ENCODE results near the gene TPD52L1. TPM values are rescaled to one million over a fixed set of nuclear protein-coding genes. Genes with fewer than 3 reads are reported as not detected.

TPD52L1 gene
- total and polyA plus RNA-seq, 2 experiments from 2014 or later: 171 to 182 TPM

- H3K4me1 ChIP-seq (ENCODE audit: insufficient read depth): no peaks in the 10 kb centered on the region
- H3K9me3 ChIP-seq (ENCODE audit: low read depth): no peaks in the 10 kb centered on the region
- no peak overlapping the region for H3K4me3 ChIP-seq
- TF ChIP-seq EZH2 (IDR thresholded peaks at IDR 0.05; ENCODE audit: borderline replicate concordance) (no peak), EZH2phosphoT487 (IDR thresholded peaks at IDR 0.05; ENCODE audit: low read depth, severe bottlenecking, unreplicated experiment) (no peak)
- TF ChIP-seq, protein P1, sequence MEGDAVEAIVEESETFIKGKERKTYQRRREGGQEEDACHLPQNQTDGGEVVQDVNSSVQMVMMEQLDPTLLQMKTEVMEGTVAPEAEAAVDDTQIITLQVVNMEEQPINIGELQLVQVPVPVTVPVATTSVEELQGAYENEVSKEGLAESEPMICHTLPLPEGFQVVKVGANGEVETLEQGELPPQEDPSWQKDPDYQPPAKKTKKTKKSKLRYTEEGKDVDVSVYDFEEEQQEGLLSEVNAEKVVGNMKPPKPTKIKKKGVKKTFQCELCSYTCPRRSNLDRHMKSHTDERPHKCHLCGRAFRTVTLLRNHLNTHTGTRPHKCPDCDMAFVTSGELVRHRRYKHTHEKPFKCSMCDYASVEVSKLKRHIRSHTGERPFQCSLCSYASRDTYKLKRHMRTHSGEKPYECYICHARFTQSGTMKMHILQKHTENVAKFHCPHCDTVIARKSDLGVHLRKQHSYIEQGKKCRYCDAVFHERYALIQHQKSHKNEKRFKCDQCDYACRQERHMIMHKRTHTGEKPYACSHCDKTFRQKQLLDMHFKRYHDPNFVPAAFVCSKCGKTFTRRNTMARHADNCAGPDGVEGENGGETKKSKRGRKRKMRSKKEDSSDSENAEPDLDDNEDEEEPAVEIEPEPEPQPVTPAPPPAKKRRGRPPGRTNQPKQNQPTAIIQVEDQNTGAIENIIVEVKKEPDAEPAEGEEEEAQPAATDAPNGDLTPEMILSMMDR (IDR thresholded peaks at IDR 0.05; ENCODE audit: poor library complexity): no peak
- no peaks in the 10 kb centered on the region for H3K79me2 ChIP-seq
- H3K27ac ChIP-seq: no peak overlapping the region
- no peaks in the 10 kb centered on the region for H4K20me1 ChIP-seq (ENCODE audit: insufficient read depth, poor library complexity, severe bottlenecking)
- H3K36me3 ChIP-seq (replicated peaks; ENCODE audit: insufficient read depth, low read depth): no peaks in the 10 kb centered on the region
- DNase-seq (ENCODE audit: low spot score): no peak
- WGBS (ENCODE audit: low lambda C conversion rate, missing lambda C conversion rate): 68% methylated on average over 2 of the region's 2 CpGs
- no peak overlapping the region for H2AFZ ChIP-seq
- H3K27me3 ChIP-seq: no peaks in the 10 kb centered on the region
- no peak overlapping the region for H3K4me2 ChIP-seq
- H3K9me2 ChIP-seq (replicated peaks; ENCODE audit: insufficient read depth): no peaks in the 10 kb centered on the region
Measured at GRCh38 chr6:125253881-125254280, 100.3 kb downstream of the TPD52L1 start.

DNA sequence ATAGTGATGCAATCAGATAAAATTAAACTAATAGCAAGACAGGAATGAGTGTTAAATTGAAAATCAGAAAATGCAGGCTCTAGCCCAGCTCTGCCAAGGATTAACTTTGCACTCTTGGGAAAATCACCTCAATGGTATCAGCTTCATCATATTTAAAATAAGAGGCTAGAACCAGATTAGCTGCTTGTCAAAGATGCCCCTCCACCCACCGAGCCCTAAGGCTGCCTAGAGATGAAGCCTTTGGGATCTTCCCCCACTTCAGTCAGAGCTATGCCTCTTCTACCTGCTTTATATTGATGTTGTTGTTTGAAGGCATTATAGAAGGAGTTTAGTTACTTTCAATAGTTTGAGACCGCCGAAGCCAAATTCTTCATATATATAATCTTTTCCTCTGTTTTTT lies 100.7 kb downstream of the TPD52L1 start:
- no peak for TF ChIP-seq EZH2phosphoT487 (IDR thresholded peaks at IDR 0.05; ENCODE audit: low read depth, severe bottlenecking, unreplicated experiment)
- TF ChIP-seq, protein P1 (IDR thresholded peaks at IDR 0.05; ENCODE audit: poor library complexity): no peak
- TF ChIP-seq EZH2 (IDR thresholded peaks at IDR 0.05; ENCODE audit: borderline replicate concordance): no peak
- WGBS (ENCODE audit: low lambda C conversion rate, missing lambda C conversion rate): 86% methylated on average over 3 of the region's 3 CpGs
- Histone ChIP-seq H4K20me1 (ENCODE audit: insufficient read depth, poor library complexity, severe bottlenecking) (no peaks in the 10 kb centered on the region), H3K36me3 (replicated peaks; ENCODE audit: insufficient read depth, low read depth) (no peaks in the 10 kb centered on the region), H3K79me2 (no peaks in the 10 kb centered on the region), H3K27me3 (no peaks in the 10 kb centered on the region), H3K27ac (no peak overlapping the region), H3K9me2 (replicated peaks; ENCODE audit: insufficient read depth) (no peaks in the 10 kb centered on the region), H3K9me3 (ENCODE audit: low read depth) (no peaks in the 10 kb centered on the region), H3K4me3 (no peak overlapping the region), H3K4me1 (ENCODE audit: insufficient read depth) (no peaks in the 10 kb centered on the region), H2AFZ (no peak overlapping the region), H3K4me2 (no peak overlapping the region)
- DNase-seq (ENCODE audit: low spot score): no peak

DNA sequence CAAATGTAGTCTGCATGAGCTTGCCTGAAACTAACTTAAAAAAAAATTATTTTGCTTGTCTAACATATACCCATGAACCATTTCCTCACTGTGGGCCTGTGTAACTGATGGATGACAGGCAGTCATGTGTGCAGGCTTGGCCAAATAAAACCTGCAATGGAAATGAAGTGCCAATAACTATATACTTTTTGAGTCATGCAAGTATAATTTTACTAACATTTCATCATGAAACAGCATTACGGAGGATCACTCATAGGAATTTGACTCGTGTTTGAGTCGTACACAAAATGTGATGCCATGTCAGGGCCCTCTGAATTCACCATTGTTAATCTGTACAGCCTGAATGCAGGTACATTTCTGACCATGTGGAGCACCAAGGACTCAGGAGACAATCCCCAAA lies 101.6 kb downstream of the TPD52L1 start:
- WGBS (ENCODE audit: low lambda C conversion rate, missing lambda C conversion rate): 76% methylated on average over 3 of the region's 3 CpGs
- Histone ChIP-seq H3K4me2 (no peak overlapping the region), H3K27ac (no peak overlapping the region), H3K4me3 (no peak overlapping the region), H3K9me2 (replicated peaks; ENCODE audit: insufficient read depth) (no peaks in the 10 kb centered on the region), H3K9me3 (ENCODE audit: low read depth) (no peaks in the 10 kb centered on the region), H3K4me1 (ENCODE audit: insufficient read depth) (no peaks in the 10 kb centered on the region), H2AFZ (no peak overlapping the region), H4K20me1 (ENCODE audit: insufficient read depth, poor library complexity, severe bottlenecking) (no peaks in the 10 kb centered on the region), H3K36me3 (replicated peaks; ENCODE audit: insufficient read depth, low read depth) (no peaks in the 10 kb centered on the region), H3K79me2 (no peaks in the 10 kb centered on the region), H3K27me3 (no peaks in the 10 kb centered on the region)
- DNase-seq (ENCODE audit: low spot score): no peak
- TF ChIP-seq, protein P1 (IDR thresholded peaks at IDR 0.05; ENCODE audit: poor library complexity): no peak
- TF ChIP-seq EZH2 (IDR thresholded peaks at IDR 0.05; ENCODE audit: borderline replicate concordance): no peak
- TF ChIP-seq EZH2phosphoT487 (IDR thresholded peaks at IDR 0.05; ENCODE audit: low read depth, severe bottlenecking, unreplicated experiment): no peak

DNA sequence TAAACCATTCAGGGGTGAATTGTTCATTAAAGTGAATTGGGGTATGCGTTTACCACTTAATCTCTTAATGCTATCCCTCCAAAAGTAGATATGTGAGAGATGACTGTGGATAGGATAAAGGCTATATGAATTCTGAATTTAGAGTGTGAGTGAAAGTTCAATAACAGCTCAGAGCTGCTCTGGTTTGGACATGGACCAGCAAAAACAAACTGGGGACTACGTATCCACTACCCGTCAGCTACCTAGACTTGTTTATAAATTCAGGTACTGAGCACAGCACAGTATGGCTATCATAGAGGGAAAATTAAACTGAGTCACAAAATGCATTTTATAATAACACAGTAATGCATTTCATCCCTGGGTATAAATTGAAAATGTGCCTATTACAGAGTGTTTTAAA lies 103.8 kb downstream of the TPD52L1 start:
- DNase-seq (ENCODE audit: low spot score): no peak
- H3K27me3 ChIP-seq: no peaks in the 10 kb centered on the region
- no peak overlapping the region for H2AFZ ChIP-seq
- no peaks in the 10 kb centered on the region for H3K36me3 ChIP-seq (replicated peaks; ENCODE audit: insufficient read depth, low read depth)
- H3K4me2 ChIP-seq: no peak overlapping the region
- no peak overlapping the region for H3K27ac ChIP-seq
- 91% methylated on average over 3 of the region's 3 CpGs for WGBS (ENCODE audit: low lambda C conversion rate, missing lambda C conversion rate)
- no peaks in the 10 kb centered on the region for H4K20me1 ChIP-seq (ENCODE audit: insufficient read depth, poor library complexity, severe bottlenecking)
- no peaks in the 10 kb centered on the region for H3K79me2 ChIP-seq
- H3K9me2 ChIP-seq (replicated peaks; ENCODE audit: insufficient read depth): no peaks in the 10 kb centered on the region
- no peaks in the 10 kb centered on the region for H3K9me3 ChIP-seq (ENCODE audit: low read depth)
- no peaks in the 10 kb centered on the region for H3K4me1 ChIP-seq (ENCODE audit: insufficient read depth)
- no peak overlapping the region for H3K4me3 ChIP-seq
- TF ChIP-seq, protein P1 (IDR thresholded peaks at IDR 0.05; ENCODE audit: poor library complexity): no peak
- no peak for TF ChIP-seq EZH2 (IDR thresholded peaks at IDR 0.05; ENCODE audit: borderline replicate concordance)
- no peak for TF ChIP-seq EZH2phosphoT487 (IDR thresholded peaks at IDR 0.05; ENCODE audit: low read depth, severe bottlenecking, unreplicated experiment)

All from hepatocyte (in vitro differentiated cells).